Endothelial cell of umbilical vein (primary cell): Measurements from ENCODE around the gene GET4. TPM values are rescaled to one million over a fixed set of nuclear protein-coding genes. Genes with fewer than 3 reads are reported as not detected.

Experiments used
- BruUV-seq: library from RNA; stranded (reverse); fragments of 400-500 nt; replicated peaks from 2 replicates; lab custom pipeline; 2021; lab: Mats Ljungman, UMichigan
- CTCF ChIA-PET: fragments of 300-600, 350-600 bp; sonication (Branson Sonifier 250); formaldehyde crosslinking; loops from one replicate; lab custom pipeline; 2021; ENCODE audit warnings: antibody characterized with exemption, inconsistent platforms; lab: Charles Lee
- POLR2A ChIA-PET: fragments of 300-600, 350-600 bp; sonication (Branson Sonifier 250); formaldehyde crosslinking; loops from one replicate; lab custom pipeline; 2021; ENCODE audit warnings: antibody characterized with exemption, inconsistent platforms; lab: Charles Lee
- DNase-seq: peaks from one replicate; pipeline ENCODE4 v3.0.0-alpha.2; 2011; ENCODE audit warnings: low read depth, low spot score
- FAIRE-seq: peaks from 2 replicates; lab custom pipeline; 2011; peaks lifted over from hg19 to GRCh38; lab: Jason Lieb, UNC
- H2AFZ ChIP-seq: 2 replicates; pipeline ENCODE4 v1.6.0; 2012; ENCODE audit warnings: low read depth, low read length, control low read depth, inconsistent platforms
- H3K27ac ChIP-seq: 2 replicates; pipeline ENCODE4 v1.5.1; 2011; ENCODE audit warnings: low read depth, mild to moderate bottlenecking, control low read depth, low read length, moderate library complexity; ENCODE audit not compliant: insufficient read depth
- H3K27me3 ChIP-seq, 2 experiments: 2 replicates each; pipeline versions ENCODE4 v1.6.0 to v1.6.1; 2011; ENCODE audit warnings: low read length in 2 of 2, mixed read lengths in 1 of 2; ENCODE audit not compliant: control insufficient read depth in 2 of 2, insufficient read depth in 2 of 2
- H3K36me3 ChIP-seq, 2 experiments: 2 replicates in 1 of 2; 3 replicates in 1 of 2; pipeline ENCODE4 v1.5.1; 2011; ENCODE audit warnings: low read length in 2 of 2, mild to moderate bottlenecking in 1 of 2, moderate library complexity in 1 of 2; ENCODE audit not compliant: control insufficient read depth in 2 of 2, insufficient read depth in 2 of 2; ENCODE audit errors: extremely low read depth in 1 of 2
- H3K4me1 ChIP-seq: 3 replicates; pipeline ENCODE4 v1.5.1; 2011; ENCODE audit warnings: mild to moderate bottlenecking, low read length; ENCODE audit not compliant: control insufficient read depth, insufficient read depth; ENCODE audit errors: extremely low read depth
- H3K4me2 ChIP-seq: 2 replicates; pipeline ENCODE4 v1.6.1; 2011; ENCODE audit warnings: low read length, control low read depth, mixed read lengths; ENCODE audit not compliant: insufficient read depth
- H3K4me3 ChIP-seq, 3 experiments: fragments of 200-600 bp in 1 of 3; sonication (generic), shearing (Covaris generic) in 1 of 3; replicated peaks in 1 of 3; 2 replicates each; pipeline ENCODE4 v1.5.1; 2011 to 2016; ENCODE audit warnings: control low read depth in 3 of 3, low read length in 3 of 3, mild to moderate bottlenecking in 2 of 3, inconsistent platforms in 1 of 3, low read depth in 1 of 3, moderate library complexity in 1 of 3; ENCODE audit not compliant: insufficient read depth in 1 of 3
- H3K79me2 ChIP-seq: 2 replicates; pipeline ENCODE4 v1.6.0; 2012; ENCODE audit warnings: low read length, inconsistent platforms; ENCODE audit not compliant: control insufficient read depth, insufficient read depth
- H3K9ac ChIP-seq: replicated peaks from 2 replicates; pipeline ENCODE3; 2011; ENCODE audit warnings: low read length, control low read depth; ENCODE audit not compliant: insufficient read depth; ENCODE audit errors: extremely low read depth
- H3K9me1 ChIP-seq: replicated peaks from 3 replicates; pipeline ENCODE4 v1.6.0; 2011; ENCODE audit warnings: mild to moderate bottlenecking, low read length; ENCODE audit not compliant: control insufficient read depth, insufficient read depth; ENCODE audit errors: extremely low read depth
- H3K9me3 ChIP-seq: replicated peaks from 2 replicates; pipeline ENCODE4 v1.5.1; 2012; ENCODE audit warnings: low read length, inconsistent platforms; ENCODE audit not compliant: control insufficient read depth, insufficient read depth
- H4K20me1 ChIP-seq: replicated peaks from 2 replicates; pipeline ENCODE3; 2011; ENCODE audit warnings: mild to moderate bottlenecking, low read length; ENCODE audit not compliant: control insufficient read depth, insufficient read depth; ENCODE audit errors: extremely low read depth
- EZH2 ChIP-seq: IDR thresholded peaks from 2 replicates; pipeline ENCODE4 v1.6.1; 2012; ENCODE audit warnings: borderline replicate concordance, low read depth, mild to moderate bottlenecking, moderate library complexity, low read length, inconsistent platforms; ENCODE audit not compliant: severe bottlenecking
- FOS ChIP-seq: IDR thresholded peaks from 2 replicates; pipeline ENCODE4 v1.6.1; 2011; ENCODE audit warnings: mild to moderate bottlenecking, low read length, moderate library complexity, borderline replicate concordance; ENCODE audit not compliant: insufficient read depth
- GATA2 ChIP-seq: IDR thresholded peaks from 2 replicates; pipeline ENCODE4 v1.7.0; 2011; ENCODE audit warnings: low read depth, mild to moderate bottlenecking, moderate library complexity, mixed read lengths, low read length; ENCODE audit not compliant: insufficient read length, insufficient read depth
- JUN ChIP-seq: IDR thresholded peaks from 2 replicates; pipeline ENCODE4 v1.6.1; 2011; ENCODE audit warnings: borderline replicate concordance, low read depth; ENCODE audit not compliant: insufficient read length, insufficient read depth
- MYC ChIP-seq: IDR thresholded peaks from one replicate; pipeline ENCODE4 v1.6.1; 2011; ENCODE audit warnings: mild to moderate bottlenecking, low read depth, low read length
- POLR2A ChIP-seq: IDR thresholded peaks from 2 replicates; pipeline ENCODE4 v1.6.1; 2012; ENCODE audit warnings: low read depth, mild to moderate bottlenecking, control low read depth, low read length
- POLR2AphosphoS5 ChIP-seq: IDR thresholded peaks from 2 replicates; pipeline ENCODE4 v1.6.1; 2012; ENCODE audit warnings: low read depth, mild to moderate bottlenecking, control low read depth, low read length, moderate library complexity; ENCODE audit not compliant: insufficient read depth
- dilution Hi-C: fragments of 300-500 bp; cut with MboI; formaldehyde crosslinking; loops from one replicate; pipeline ENCODE4 v1.15.0; 2019; ENCODE audit warnings: low sequenced_read_pairs; ENCODE audit not compliant: extremely low pct_ligation_motif_present
- intact Hi-C: fragments of 100-400 bp; cut with micrococcal nuclease; formaldehyde crosslinking; loops from one replicate; pipeline ENCODE4 v1.10.0; 2022
- polyA plus RNA-seq, 4 experiments: library from polyadenylated mRNA; depleted of rRNA in 3 of 4; stranded (reverse) in 3 of 4; unstranded in 1 of 4; fragments of >200 nt; gene quantifications; 2 replicates each; pipeline versions ENCODE4 v1.2.1 to v1.2.3, GENCODE V29; 2011 to 2012; ENCODE audit warnings: missing spikeins in 1 of 4
- total RNA-seq: library from RNA; stranded (reverse); gene quantifications from 2 replicates; pipeline ENCODE4 v1.2.3, GENCODE V29; 2021
- TF ChIP-seq, protein P1 (sequence below): IDR thresholded peaks from 2 replicates; pipeline ENCODE4 v1.6.1; 2011; ENCODE audit not compliant: insufficient read depth, insufficient read length
- TF ChIP-seq, protein P2 (sequence below), 2 donors: IDR thresholded peaks; 1 replicate in 1 of 2; 2 replicates in 1 of 2; pipeline ENCODE4 v1.5.1; 2011; ENCODE audit warnings: low read length in 2 of 2, mild to moderate bottlenecking in 2 of 2, moderate library complexity in 2 of 2, control low read depth in 1 of 2, inconsistent platforms in 1 of 2, low read depth in 1 of 2; ENCODE audit not compliant: insufficient read depth in 1 of 2; ENCODE audit errors: extremely low read depth in 1 of 2

The GET4 gene
- total and polyA plus RNA-seq, 2 donors (not counting 3 experiments of a cell fraction or from before 2014, with no cell fraction given), result 48.4 to 58.1 TPM

DNA sequence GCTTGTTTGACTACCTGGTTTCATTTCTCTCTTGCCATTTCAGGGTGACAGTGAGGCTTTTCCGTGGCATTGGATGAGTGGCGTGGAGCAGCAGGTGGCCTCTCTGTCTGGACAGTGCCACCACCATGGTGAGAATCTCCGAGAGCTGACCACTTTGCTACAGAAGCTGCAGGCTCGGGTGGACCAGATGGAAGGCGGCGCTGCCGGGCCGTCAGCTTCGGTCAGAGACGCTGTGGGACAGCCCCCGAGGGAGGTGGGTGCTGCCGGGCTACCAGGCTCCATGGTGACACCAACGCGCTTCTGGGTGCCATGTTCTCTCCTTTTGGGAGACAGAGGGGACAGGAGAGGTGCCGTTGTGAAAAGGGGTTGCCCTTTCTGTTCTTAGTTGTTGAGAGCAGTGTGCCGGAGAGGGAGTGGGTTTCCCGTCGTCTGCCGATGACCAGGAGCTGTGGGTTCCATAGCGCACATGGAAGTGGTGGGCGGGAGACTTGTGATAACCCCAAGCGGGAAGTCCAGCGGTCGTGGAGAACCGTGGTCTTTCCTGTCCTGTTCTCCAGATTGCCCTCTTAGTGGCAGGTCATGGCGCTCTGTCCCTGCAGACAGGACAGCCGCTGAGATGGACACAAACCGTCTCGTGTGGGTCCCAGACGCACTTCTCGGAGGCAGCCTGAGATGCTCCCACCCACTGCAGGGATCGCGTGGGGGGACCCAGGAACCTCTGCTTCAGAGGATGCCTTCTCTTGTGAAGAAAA, 22.8 kb upstream of the GET4 start:
- Histone ChIP-seq H3K4me1 (no peaks in the 10 kb centered on the region), H3K9me3 (no peaks in the 10 kb centered on the region), H3K9ac (no peak overlapping the region), H3K4me3 (no peak overlapping the region), H3K36me3 (peaks cover 7 to 53% of the 10 kb centered on the region in 2 experiments), H3K9me1 (no peaks in the 10 kb centered on the region), H3K4me2 (no peak overlapping the region), H3K27me3 (no peaks in the 10 kb centered on the region), H4K20me1 (no peaks in the 10 kb centered on the region), H2AFZ (no peak overlapping the region), H3K79me2 (no peaks in the 10 kb centered on the region), H3K27ac (no peak overlapping the region)
- CTCF ChIA-PET, result interaction anchor here (1.3 to 1.5 kb wide), 2 partner anchors 17 to 37 kb away, joined by 3 to 4 read pairs; no protein-coding TSS in a partner anchor
- POLR2A ChIA-PET, result no interaction called here
- no peak for DNase-seq
- TF ChIP-seq EZH2 (no peak), POLR2A (no peak), POLR2AphosphoS5 (no peak), GATA2 (no peak), FOS (no peak), MYC (no peak), JUN (no peak)
- TF ChIP-seq, protein P1, sequence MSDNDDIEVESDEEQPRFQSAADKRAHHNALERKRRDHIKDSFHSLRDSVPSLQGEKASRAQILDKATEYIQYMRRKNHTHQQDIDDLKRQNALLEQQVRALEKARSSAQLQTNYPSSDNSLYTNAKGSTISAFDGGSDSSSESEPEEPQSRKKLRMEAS, result no peak
- TF ChIP-seq, protein P2, sequence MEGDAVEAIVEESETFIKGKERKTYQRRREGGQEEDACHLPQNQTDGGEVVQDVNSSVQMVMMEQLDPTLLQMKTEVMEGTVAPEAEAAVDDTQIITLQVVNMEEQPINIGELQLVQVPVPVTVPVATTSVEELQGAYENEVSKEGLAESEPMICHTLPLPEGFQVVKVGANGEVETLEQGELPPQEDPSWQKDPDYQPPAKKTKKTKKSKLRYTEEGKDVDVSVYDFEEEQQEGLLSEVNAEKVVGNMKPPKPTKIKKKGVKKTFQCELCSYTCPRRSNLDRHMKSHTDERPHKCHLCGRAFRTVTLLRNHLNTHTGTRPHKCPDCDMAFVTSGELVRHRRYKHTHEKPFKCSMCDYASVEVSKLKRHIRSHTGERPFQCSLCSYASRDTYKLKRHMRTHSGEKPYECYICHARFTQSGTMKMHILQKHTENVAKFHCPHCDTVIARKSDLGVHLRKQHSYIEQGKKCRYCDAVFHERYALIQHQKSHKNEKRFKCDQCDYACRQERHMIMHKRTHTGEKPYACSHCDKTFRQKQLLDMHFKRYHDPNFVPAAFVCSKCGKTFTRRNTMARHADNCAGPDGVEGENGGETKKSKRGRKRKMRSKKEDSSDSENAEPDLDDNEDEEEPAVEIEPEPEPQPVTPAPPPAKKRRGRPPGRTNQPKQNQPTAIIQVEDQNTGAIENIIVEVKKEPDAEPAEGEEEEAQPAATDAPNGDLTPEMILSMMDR (IDR thresholded peaks at IDR 0.05; ENCODE audit: extremely low read depth in 1 of 2, insufficient read depth in 1 of 2, low read depth in 1 of 2, low read length in 2 of 2), result no peak
- no peak for FAIRE-seq
- intact Hi-C loops, result no loop called here
- dilution Hi-C loops, result no loop called here
- BruUV-seq, result no TSS peak
